T-helper 2 cell treated with Interferon-gamma antibody and Interleukin-4, amounts not matched to agents 5 μg/mL and 100 μg/mL, for 36 hours (primary cell): Measurements from ENCODE around the gene TTLL10.
"Not testable (repeated sequence)": the region's sequence is repeated elsewhere in the genome, so short reads cannot be mapped to it uniquely, and the experiment has no call there.

Experiments
- DNase-seq: peaks from one replicate; pipeline ENCODE4 v3.0.0; 2021; ENCODE audit warnings: low spot score
- H3K27ac Mint-ChIP-seq: one replicate; pipeline ENCODE4 v1.8.0; 2021; ENCODE audit warnings: mild to moderate bottlenecking, mixed read lengths
- H3K27me3 Mint-ChIP-seq: one replicate; pipeline ENCODE4 v1.8.0; 2021; ENCODE audit warnings: low read depth, mixed read lengths
- H3K36me3 Mint-ChIP-seq: one replicate; pipeline ENCODE4 v1.8.0; 2021; ENCODE audit warnings: low read depth, mixed read lengths
- H3K4me1 Mint-ChIP-seq: one replicate; pipeline ENCODE4 v1.8.0; 2021; ENCODE audit warnings: low read depth, mixed read lengths
- H3K4me3 Mint-ChIP-seq: one replicate; pipeline ENCODE4 v1.8.0; 2022; ENCODE audit warnings: mild to moderate bottlenecking, moderate library complexity, mixed read lengths
- H3K9me3 Mint-ChIP-seq: one replicate; pipeline ENCODE4 v1.8.0; 2021; ENCODE audit warnings: mixed read lengths

Gene TTLL10

DNA sequence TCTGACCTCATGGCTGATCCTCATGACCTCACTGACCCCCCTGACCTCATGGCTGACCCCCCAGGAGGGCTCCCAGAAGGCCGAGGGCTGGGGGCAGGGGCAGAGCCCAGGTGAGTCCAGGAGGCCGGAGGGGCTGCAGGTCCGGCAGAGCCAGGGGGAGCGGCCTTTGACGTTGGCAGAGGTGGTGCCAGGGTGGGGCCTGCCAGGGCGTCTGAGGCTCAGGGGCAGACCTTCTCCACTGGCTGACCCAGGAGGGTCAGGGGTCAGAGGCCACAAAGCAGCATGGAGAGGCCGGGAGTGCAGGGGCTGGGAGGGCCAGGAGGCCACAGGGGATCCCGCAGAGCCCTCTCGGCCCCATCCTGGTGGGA is 28.1 kb upstream of the TTLL10 start:
- Mint-ChIP-seq H3K4me1 (peaks cover 9% of the 10 kb centered on the region), H3K9me3 (no peaks in the 10 kb centered on the region), H3K27me3 (no peaks in the 10 kb centered on the region), H3K27ac (peak overlapping the region; percentile 84), H3K36me3 (no peaks in the 10 kb centered on the region), H3K4me3 (no peak overlapping the region)
- no peak for DNase-seq

DNA sequence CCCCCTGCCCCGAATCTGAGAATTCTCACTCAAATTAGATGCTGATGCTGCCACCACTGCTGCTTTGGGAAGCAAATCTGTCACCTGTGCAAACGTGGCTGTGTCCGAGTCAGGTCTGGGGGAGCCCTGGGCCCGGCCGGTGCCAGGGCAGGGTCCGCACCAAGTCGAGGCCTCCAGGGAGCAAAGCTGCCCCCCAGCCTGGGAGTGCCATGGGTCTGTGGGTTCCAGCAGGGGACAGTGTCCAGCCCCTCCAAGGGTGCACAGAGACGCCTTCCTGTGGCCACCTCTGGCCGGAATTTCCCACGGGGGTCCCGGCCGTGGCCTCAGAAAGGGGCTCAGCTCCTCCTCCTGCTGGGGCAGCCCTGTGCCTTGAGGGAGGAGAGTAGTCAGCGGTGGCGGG is 27.7 kb upstream of the TTLL10 start:
- no peaks in the 10 kb centered on the region for H3K36me3 Mint-ChIP-seq
- no peak overlapping the region for H3K4me3 Mint-ChIP-seq
- H3K27me3 Mint-ChIP-seq = no peaks in the 10 kb centered on the region
- H3K27ac Mint-ChIP-seq = peak overlapping the region; percentile 63
- no peaks in the 10 kb centered on the region for H3K9me3 Mint-ChIP-seq
- DNase-seq = no peak
- peaks cover 9% of the 10 kb centered on the region for H3K4me1 Mint-ChIP-seq

DNA sequence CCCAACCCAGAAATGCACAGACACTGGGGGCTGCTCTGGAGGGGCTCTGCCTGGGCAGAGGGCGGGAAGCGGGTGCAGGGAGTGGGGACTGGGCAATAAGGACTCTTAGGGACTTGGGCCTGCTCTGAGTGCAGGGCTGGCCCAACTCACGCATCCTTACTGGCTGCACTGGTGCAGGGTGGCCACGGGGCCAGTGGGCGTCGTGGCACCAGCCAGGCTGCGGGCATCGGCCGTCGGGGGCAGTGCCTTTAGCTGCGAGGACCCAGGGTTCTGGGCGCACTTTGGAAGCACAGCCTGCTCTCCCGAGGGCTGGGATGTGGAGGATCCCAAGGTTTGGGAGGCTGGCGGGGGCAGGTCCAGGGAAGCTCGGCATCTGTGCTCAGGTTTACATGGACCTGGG is 27.1 kb upstream of the TTLL10 start:
- Mint-ChIP-seq H3K27ac (no peak overlapping the region), H3K36me3 (no peaks in the 10 kb centered on the region), H3K4me1 (peaks cover 9% of the 10 kb centered on the region), H3K27me3 (no peaks in the 10 kb centered on the region), H3K4me3 (no peak overlapping the region), H3K9me3 (no peaks in the 10 kb centered on the region)
- no peak for DNase-seq

DNA sequence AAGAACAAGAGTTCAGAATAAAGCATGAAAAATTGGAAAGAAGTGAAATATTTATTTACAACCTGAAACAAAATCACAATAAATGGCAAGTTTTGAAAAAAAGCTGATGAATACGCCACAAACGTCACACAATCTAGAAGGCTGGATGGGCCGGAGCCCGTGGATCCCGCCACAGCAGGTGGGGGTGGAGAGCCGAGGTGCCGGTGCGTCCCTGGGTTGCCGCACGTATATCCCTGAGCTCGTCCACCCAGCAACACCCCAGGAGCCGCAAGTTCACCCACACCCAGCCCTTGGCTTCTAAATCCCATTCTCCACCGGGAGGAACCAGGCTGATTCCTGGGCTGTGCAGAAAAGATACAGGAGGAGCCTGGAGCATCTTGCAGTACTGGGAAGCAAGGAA is 25.6 kb upstream of the TTLL10 start:
- Mint-ChIP-seq H3K27ac (no peak overlapping the region), H3K4me1 (peaks cover 8% of the 10 kb centered on the region), H3K27me3 (no peaks in the 10 kb centered on the region), H3K9me3 (peaks cover 10% of the 10 kb centered on the region), H3K4me3 (no peak overlapping the region), H3K36me3 (no peaks in the 10 kb centered on the region)
- no peak for DNase-seq

DNA sequence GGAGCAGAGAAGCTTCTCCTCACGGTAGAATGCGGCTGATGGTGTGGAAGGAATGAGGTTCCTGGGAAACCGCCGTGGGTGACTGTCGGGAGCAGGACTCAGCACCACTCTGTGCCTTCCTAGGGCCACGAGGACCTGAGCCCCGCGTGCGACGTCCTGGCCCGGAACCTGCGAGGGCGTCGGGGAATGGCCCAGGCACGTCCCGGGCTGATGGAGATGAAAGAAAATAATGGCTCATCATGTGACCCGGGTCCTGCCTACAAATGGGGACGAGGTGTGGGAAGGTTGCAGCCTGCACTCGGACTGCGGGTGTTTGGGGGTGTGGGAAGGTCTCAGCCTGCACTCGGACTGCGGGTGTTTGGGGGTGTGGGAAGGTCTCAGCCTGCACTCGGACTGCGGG is 25.1 kb upstream of the TTLL10 start:
- Mint-ChIP-seq H3K27ac (no peak overlapping the region), H3K9me3 (peaks cover 15% of the 10 kb centered on the region), H3K36me3 (no peaks in the 10 kb centered on the region), H3K4me1 (peaks cover 6% of the 10 kb centered on the region), H3K27me3 (no peaks in the 10 kb centered on the region), H3K4me3 (no peak overlapping the region)
- DNase-seq = no peak

DNA sequence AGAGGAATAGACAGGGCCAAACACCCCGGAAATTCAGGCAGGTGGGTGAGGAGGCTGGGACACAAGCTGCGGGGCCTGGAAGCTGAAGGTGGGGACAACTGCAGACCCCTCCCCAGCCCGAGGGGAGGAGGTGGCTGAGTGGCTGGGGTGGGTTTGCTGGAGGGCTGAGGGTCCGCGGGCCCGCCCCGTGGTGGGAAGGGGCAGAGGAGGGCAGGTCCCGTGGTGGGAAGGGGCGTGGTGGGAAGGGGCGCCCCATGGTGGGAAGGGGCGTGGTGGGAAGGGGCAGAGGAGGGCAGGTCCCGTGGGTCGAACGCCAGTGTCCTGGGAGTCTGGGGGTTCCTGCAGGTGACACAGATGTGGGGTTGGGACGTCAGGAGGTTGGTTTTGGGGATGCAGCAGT is 24.3 kb upstream of the TTLL10 start:
- Mint-ChIP-seq H3K4me3 (no peak overlapping the region), H3K27ac (no peak overlapping the region), H3K27me3 (no peaks in the 10 kb centered on the region), H3K36me3 (peaks cover 3% of the 10 kb centered on the region), H3K4me1 (peaks cover 1% of the 10 kb centered on the region), H3K9me3 (peaks cover 23% of the 10 kb centered on the region)
- no peak for DNase-seq

DNA sequence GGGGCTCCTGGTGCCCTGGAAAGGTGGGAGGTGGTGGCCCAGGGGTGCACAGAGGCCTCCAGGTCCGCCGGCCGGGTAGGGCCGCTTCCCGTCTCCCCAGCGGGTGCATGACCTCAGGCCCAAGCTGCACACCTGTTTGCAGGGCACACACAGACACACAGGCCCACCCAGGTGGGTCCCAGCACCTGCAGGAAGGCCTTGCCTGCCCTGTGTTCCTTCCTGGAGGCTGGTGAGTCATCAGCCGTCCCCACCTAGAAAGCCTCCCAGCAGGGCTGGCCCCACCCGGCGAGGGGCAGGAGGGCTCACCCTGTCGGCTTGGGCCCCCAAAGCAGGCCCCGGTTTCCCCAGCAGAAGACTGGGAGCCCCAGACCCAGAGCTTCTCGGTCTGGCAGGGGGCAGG is 23.6 kb upstream of the TTLL10 start:
- Mint-ChIP-seq H3K27me3 (no peaks in the 10 kb centered on the region), H3K27ac (no peak overlapping the region), H3K4me1 (peaks cover 1% of the 10 kb centered on the region), H3K4me3 (no peak overlapping the region), H3K36me3 (peaks cover 3% of the 10 kb centered on the region), H3K9me3 (peaks cover 23% of the 10 kb centered on the region)
- DNase-seq = no peak

DNA sequence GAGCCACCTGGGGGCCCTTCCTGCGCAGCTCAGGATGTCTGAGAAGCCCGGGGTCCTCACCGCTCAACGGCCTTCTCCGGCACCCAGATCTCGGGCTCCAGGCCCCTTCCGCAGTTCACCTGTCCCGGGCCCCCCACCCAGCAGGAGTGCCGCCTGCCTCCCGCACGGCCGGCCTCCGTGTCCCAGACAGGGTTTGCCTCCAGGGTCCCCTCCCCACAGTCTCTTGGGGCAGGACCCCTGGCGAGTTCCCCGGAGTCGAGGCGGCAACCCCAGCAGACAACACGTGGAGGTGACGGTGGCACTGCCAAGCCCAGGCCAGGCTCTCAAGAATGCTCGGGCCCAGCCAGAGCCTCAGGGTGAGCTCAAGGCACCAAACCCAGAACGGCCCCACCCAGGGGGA is 22.4 kb upstream of the TTLL10 start:
- no peaks in the 10 kb centered on the region for H3K4me1 Mint-ChIP-seq
- no peak overlapping the region for H3K4me3 Mint-ChIP-seq
- peaks cover 23% of the 10 kb centered on the region for H3K9me3 Mint-ChIP-seq
- H3K36me3 Mint-ChIP-seq = peaks cover 3% of the 10 kb centered on the region
- no peak overlapping the region for H3K27ac Mint-ChIP-seq
- H3K27me3 Mint-ChIP-seq = no peaks in the 10 kb centered on the region
- DNase-seq = no peak

DNA sequence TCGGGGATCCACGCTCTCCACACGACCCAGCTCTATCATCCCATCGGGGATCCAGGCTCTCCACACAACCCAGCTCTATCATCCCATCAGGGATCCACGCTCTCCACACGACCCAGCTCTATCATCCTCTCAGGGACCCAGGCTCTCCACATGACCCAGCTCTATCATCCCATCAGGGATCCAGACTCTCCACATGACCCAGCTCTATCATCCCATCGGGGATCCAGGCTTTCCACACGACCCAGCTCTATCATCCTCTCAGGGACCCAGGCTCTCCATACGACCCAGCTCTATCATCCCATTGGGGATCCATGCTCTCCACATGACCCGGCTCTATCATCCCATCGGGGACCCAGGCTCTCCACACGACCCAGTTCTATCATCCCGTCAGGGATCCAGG is 21.2 kb upstream of the TTLL10 start:
- Mint-ChIP-seq H3K27ac (peak overlapping the region; percentile 33), H3K9me3 (peaks cover 23% of the 10 kb centered on the region)
- not testable (repeated sequence) for H3K4me1 Mint-ChIP-seq, H3K27me3 Mint-ChIP-seq, DNase-seq, H3K36me3 Mint-ChIP-seq, H3K4me3 Mint-ChIP-seq

DNA sequence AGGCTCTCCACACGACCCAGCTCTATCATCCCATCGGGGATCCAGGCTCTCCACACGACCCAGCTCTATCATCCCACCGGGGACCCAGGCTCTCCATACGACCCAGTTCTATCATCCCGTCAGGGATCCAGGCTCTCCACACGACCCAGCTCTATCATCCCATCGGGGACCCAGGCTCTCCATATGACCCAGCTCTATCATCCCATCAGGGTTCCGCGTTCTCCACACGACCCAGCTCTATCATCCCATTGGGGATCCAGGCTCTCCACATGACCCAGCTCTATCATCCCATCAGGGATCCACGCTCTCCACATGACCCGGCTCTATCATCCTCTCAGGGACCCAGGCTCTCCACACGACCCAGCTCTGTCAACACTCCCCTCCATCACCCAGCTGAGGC is 20.5 kb upstream of the TTLL10 start:
- DNase-seq, H3K4me1 Mint-ChIP-seq, H3K27me3 Mint-ChIP-seq, H3K36me3 Mint-ChIP-seq, H3K4me3 Mint-ChIP-seq: not testable (repeated sequence)
- peaks cover 23% of the 10 kb centered on the region for H3K9me3 Mint-ChIP-seq
- H3K27ac Mint-ChIP-seq = peak overlapping the region; percentile 62

DNA sequence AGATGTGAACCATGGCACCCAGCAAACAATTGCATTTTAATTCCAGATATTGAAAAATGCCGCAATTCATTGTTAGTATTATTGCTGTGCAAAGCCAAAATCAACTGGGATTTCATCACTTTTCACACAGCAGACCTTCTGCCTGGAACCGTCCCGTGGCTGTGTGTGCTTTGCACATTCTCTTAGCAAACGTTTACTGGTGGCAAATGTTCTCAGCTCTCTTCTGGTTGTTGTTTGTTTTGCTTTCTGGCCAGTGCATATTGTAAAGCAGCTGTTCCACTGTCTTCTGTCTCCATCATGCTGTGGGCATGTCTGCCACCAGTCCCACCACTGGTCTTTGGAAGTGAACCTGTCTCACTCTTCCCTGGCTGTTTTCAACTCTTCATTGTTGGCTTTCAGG is 19.8 kb upstream of the TTLL10 start:
- Mint-ChIP-seq H3K27ac (peak overlapping the region; percentile 39), H3K4me3 (no peak overlapping the region), H3K9me3 (peaks cover 23% of the 10 kb centered on the region), H3K27me3 (no peaks in the 10 kb centered on the region), H3K36me3 (peaks cover 3% of the 10 kb centered on the region), H3K4me1 (no peaks in the 10 kb centered on the region)
- DNase-seq = no peak

DNA sequence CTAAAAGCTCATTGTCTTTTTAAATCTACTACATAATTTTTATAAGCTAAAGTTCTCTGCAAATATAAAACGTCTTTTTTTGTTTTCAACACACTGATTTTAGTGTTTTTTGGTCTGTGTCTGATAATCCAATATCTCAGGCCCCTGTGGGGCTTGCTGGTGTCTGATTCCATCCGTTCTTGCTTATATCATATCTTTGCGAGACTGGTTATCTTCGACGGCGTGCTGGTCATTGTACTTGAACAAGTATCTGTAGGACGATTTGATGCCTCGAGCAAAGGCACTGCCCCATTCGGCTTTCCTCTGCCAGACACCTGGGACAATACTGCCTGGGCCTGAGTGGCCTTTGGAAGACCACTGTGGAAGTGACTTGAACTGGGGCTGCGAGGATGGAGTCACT is 18.4 kb upstream of the TTLL10 start:
- H3K27me3 Mint-ChIP-seq = no peaks in the 10 kb centered on the region
- DNase-seq = no peak
- H3K36me3 Mint-ChIP-seq = peaks cover 3% of the 10 kb centered on the region
- H3K27ac Mint-ChIP-seq = no peak overlapping the region
- H3K9me3 Mint-ChIP-seq = peaks cover 23% of the 10 kb centered on the region
- H3K4me3 Mint-ChIP-seq = no peak overlapping the region
- no peaks in the 10 kb centered on the region for H3K4me1 Mint-ChIP-seq

DNA sequence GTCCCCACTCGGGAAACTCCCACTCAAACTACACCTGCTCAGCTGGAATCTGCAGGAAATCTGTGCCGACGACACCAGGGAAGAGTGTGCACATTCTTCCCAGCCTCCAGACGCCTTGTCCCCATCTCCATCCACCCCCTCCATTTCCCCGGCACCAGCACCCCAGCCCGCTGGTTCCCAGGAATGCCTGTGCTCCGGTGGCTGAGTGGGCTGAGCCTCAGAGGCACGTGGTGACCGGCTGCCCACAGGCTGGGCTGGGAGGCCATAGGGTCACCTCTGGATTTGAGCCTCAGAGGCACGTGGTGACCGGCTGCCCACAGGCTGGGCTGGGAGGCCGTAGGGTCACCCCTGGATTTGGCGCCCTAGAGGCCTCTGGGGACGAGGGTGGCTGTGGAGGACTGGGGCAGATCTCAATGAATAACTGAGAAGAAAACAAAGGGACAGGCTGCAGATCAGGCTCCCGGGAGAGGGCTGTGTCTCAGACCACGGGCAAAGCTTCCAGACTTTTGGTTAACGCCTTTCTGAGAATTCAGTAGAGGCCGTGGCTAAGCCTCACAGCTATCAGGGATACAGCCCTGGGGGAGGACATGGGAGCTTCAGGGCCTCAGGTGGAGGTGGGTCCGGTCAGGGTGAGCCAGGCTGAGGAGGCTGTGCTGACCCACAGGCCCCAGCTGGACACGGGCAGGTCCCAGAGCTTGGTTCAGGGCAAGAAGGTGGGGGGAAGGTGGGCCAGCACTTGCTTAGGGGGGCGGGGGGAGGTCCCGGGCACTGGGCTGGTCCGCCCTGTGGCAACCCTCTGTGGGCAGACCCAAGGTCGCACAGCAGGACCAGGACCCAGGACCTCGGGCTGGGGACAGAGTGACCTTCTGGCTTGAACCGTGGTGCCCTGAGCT is 17.3 kb upstream of the TTLL10 start:
- Mint-ChIP-seq H3K4me1 (no peaks in the 10 kb centered on the region), H3K36me3 (peaks cover 3% of the 10 kb centered on the region), H3K27me3 (no peaks in the 10 kb centered on the region), H3K4me3 (peak overlapping the region; percentile 54), H3K9me3 (peaks cover 23% of the 10 kb centered on the region), H3K27ac (peak overlapping the region; percentile 52)
- no peak for DNase-seq

DNA sequence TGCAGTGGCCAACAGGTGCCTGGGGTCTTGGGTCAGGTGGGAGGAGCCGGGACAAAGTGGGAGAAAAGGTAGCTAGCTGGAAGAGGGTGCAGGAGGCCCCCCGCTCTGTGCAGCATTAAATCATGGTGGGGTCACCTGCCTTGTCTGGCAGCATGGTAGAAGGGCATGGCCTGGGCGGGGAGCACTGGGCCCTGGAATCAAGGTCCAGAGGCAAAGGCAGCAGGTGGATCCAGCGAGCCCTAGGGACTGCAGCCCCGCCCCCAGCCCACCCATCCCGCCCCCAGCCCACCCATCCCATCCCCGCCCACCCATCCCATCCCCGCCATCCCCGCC is 16.7 kb upstream of the TTLL10 start:
- no peaks in the 10 kb centered on the region for H3K27me3 Mint-ChIP-seq
- peaks cover 3% of the 10 kb centered on the region for H3K36me3 Mint-ChIP-seq
- no peak for DNase-seq
- peak overlapping the region; percentile 45 for H3K27ac Mint-ChIP-seq
- peak overlapping the region; percentile 50 for H3K4me3 Mint-ChIP-seq
- H3K4me1 Mint-ChIP-seq = no peaks in the 10 kb centered on the region
- peaks cover 23% of the 10 kb centered on the region for H3K9me3 Mint-ChIP-seq

DNA sequence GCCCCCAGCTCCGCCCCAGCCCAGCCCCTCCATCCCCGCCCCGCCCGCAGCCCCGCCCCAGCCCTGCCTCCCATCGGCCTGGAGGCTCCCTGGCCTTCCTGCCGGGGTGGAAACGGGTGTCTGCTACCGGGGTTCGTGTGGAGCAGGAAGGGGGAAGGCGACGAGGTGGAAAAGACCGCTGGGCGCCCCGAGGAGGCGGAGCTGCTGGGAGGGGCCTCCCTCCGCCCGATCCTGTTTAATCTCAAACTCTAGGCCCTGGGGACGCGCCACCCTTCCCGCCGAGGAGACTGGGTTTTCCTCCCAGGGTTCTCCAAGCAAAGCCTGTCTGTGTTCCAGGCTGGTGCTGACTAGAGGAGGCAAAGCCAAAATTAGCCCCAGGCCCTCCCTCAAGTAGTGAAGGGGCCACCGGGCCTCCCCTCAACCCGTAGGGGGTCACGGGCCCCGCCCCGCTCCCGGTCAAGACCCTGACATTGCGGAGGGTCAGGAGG is 16.2 kb upstream of the TTLL10 start:
- H3K9me3 Mint-ChIP-seq = peaks cover 18% of the 10 kb centered on the region
- no peaks in the 10 kb centered on the region for H3K4me1 Mint-ChIP-seq
- H3K36me3 Mint-ChIP-seq = peaks cover 3% of the 10 kb centered on the region
- peak overlapping the region; percentile 76 for H3K27ac Mint-ChIP-seq
- H3K4me3 Mint-ChIP-seq = peak overlapping the region; percentile 70
- no peaks in the 10 kb centered on the region for H3K27me3 Mint-ChIP-seq
- peak; percentile 61 for DNase-seq
